Caco-2 (cell line): ENCODE measurements around the gene ADGRL3. TPM values are rescaled to one million over a fixed set of nuclear protein-coding genes. Genes with fewer than 3 reads are reported as not detected.

ENCODE experiments used
- BruUV-seq: library from RNA; stranded (reverse); fragments of 400-500 nt; replicated peaks from 2 replicates; lab custom pipeline; 2021; lab: Mats Ljungman, UMichigan
- CTCF ChIA-PET: fragments of 300-600 bp; sonication (Branson Sonifier 250); formaldehyde crosslinking; loops from one replicate; lab custom pipeline; 2022; ENCODE audit warnings: antibody characterized with exemption; lab: Charles Lee
- POLR2A ChIA-PET: fragments of 300-600 bp; sonication (Branson Sonifier 250); formaldehyde crosslinking; loops from one replicate; lab custom pipeline; 2022; ENCODE audit warnings: antibody characterized with exemption; lab: Charles Lee
- DNase-seq, 2 experiments: peaks; one replicate each; pipeline versions ENCODE4 v3.0.0 to v3.0.0-alpha.2; 2020 to 2022
- H3K27me3 ChIP-seq: replicated peaks from 2 replicates; pipeline ENCODE4 v1.6.0; 2011; ENCODE audit warnings: low read length; ENCODE audit not compliant: control insufficient read depth, insufficient read depth
- H3K36me3 ChIP-seq: 2 replicates; pipeline ENCODE4 v1.5.1; 2011; ENCODE audit warnings: low read length; ENCODE audit not compliant: control insufficient read depth, insufficient read depth
- H3K4me1 ChIP-seq: fragments of 250-450 bp; sonication (Bioruptor Pico); 2 replicates; pipeline ENCODE4 v1.5.1; 2020; ENCODE audit warnings: mild to moderate bottlenecking
- H3K4me3 ChIP-seq: 2 replicates; pipeline ENCODE4 v1.5.1; 2011; ENCODE audit warnings: low read depth, mild to moderate bottlenecking, control low read depth, low read length
- H3K9me3 ChIP-seq: fragments of 250-450 bp; sonication (Bioruptor Pico); 2 replicates; pipeline ENCODE4 v1.5.1; 2020; ENCODE audit warnings: mild to moderate bottlenecking, moderate library complexity
- H3K27ac Mint-ChIP-seq: one replicate; pipeline ENCODE4 v1.8.0; 2022; ENCODE audit warnings: mixed read lengths; ENCODE audit not compliant: unreplicated experiment
- H3K27me3 Mint-ChIP-seq: one replicate; pipeline ENCODE4 v1.8.0; 2022; ENCODE audit warnings: mixed read lengths; ENCODE audit not compliant: insufficient read depth, unreplicated experiment
- H3K36me3 Mint-ChIP-seq: one replicate; pipeline ENCODE4 v1.8.0; 2022; ENCODE audit warnings: mild to moderate bottlenecking, mixed read lengths; ENCODE audit not compliant: insufficient read depth, unreplicated experiment
- H3K4me1 Mint-ChIP-seq: one replicate; pipeline ENCODE4 v1.8.0; 2022; ENCODE audit warnings: low read depth, mixed read lengths; ENCODE audit not compliant: unreplicated experiment
- H3K4me3 Mint-ChIP-seq: one replicate; pipeline ENCODE4 v1.8.0; 2022; ENCODE audit warnings: mild to moderate bottlenecking, moderate library complexity, mixed read lengths; ENCODE audit not compliant: unreplicated experiment
- H3K9me3 Mint-ChIP-seq: one replicate; pipeline ENCODE4 v1.8.0; 2022; ENCODE audit warnings: mixed read lengths; ENCODE audit not compliant: unreplicated experiment
- CTCF ChIP-seq, 2 experiments: fragments of 200-600 bp in 1 of 2; IDR thresholded peaks; 1 replicate in 1 of 2; 2 replicates in 1 of 2; pipeline versions ENCODE4 v1.5.1 to v1.8.0; 2011 to 2022; ENCODE audit warnings: antibody characterized with exemption in 1 of 2, control low read depth in 1 of 2, inconsistent platforms in 1 of 2, low read depth in 1 of 2, low read length in 1 of 2, mild to moderate bottlenecking in 1 of 2, moderate library complexity in 1 of 2; ENCODE audit not compliant: insufficient read depth in 1 of 2, severe bottlenecking in 1 of 2, unreplicated experiment in 1 of 2
- intact Hi-C: fragments of 100-400 bp; cut with micrococcal nuclease; formaldehyde crosslinking; loops from one replicate; pipeline ENCODE4 v1.10.0; 2022; ENCODE audit not compliant: unreplicated experiment
- total RNA-seq: library from RNA; stranded (reverse); gene quantifications from 2 replicates; pipeline ENCODE4 v1.2.3, GENCODE V29; 2022

The ADGRL3 gene
- total RNA-seq, 1 experiment from 2014 or later, result 1.5 TPM

- POLR2A ChIA-PET, result no interaction called here
- no TSS peak for BruUV-seq
- CTCF ChIA-PET, result no interaction called here
- Histone ChIP-seq H3K27me3 (no peaks in the 10 kb centered on the region), H3K36me3 (no peaks in the 10 kb centered on the region), H3K4me1 (no peaks in the 10 kb centered on the region), H3K9me3 (no peaks in the 10 kb centered on the region), H3K4me3 (no peak overlapping the region)
- H3K27me3 Mint-ChIP-seq, result no peaks in the 10 kb centered on the region
- no peaks in the 10 kb centered on the region for H3K9me3 Mint-ChIP-seq
- intact Hi-C loops, result no loop called here
- no peak for TF ChIP-seq CTCF (IDR thresholded peaks at IDR 0.05; ENCODE audit: insufficient read depth in 1 of 2, low read depth in 1 of 2, low read length in 1 of 2, severe bottlenecking in 1 of 2, unreplicated experiment in 1 of 2)
- no peaks in the 10 kb centered on the region for H3K4me1 Mint-ChIP-seq
- no peak for DNase-seq
- no peaks in the 10 kb centered on the region for H3K36me3 Mint-ChIP-seq
- H3K27ac Mint-ChIP-seq, result no peak overlapping the region
- no peak overlapping the region for H3K4me3 Mint-ChIP-seq
Observed at GRCh38 chr4:61342061-61342460, 141.9 kb downstream of the ADGRL3 start.

GRCh38 chr4:61350932-61351331, 150.8 kb downstream of the ADGRL3 start:
- Mint-ChIP-seq H3K4me3 (no peak overlapping the region), H3K27ac (no peak overlapping the region), H3K27me3 (no peaks in the 10 kb centered on the region), H3K36me3 (no peaks in the 10 kb centered on the region), H3K9me3 (no peaks in the 10 kb centered on the region), H3K4me1 (no peaks in the 10 kb centered on the region)
- CTCF ChIA-PET, result no interaction called here
- intact Hi-C loops, result no loop called here
- Histone ChIP-seq H3K9me3 (no peaks in the 10 kb centered on the region), H3K27me3 (no peaks in the 10 kb centered on the region), H3K4me3 (no peak overlapping the region), H3K36me3 (no peaks in the 10 kb centered on the region), H3K4me1 (no peaks in the 10 kb centered on the region)
- no peak for DNase-seq
- no peak for TF ChIP-seq CTCF (IDR thresholded peaks at IDR 0.05; ENCODE audit: insufficient read depth in 1 of 2, low read depth in 1 of 2, low read length in 1 of 2, severe bottlenecking in 1 of 2, unreplicated experiment in 1 of 2)
- POLR2A ChIA-PET, result no interaction called here
- no TSS peak for BruUV-seq

GRCh38 chr4:61356696-61357095, 156.6 kb downstream of the ADGRL3 start:
- no peaks in the 10 kb centered on the region for H3K9me3 ChIP-seq
- no peak for DNase-seq
- H3K4me3 ChIP-seq, result no peak overlapping the region
- CTCF ChIA-PET, result no interaction called here
- H3K27me3 ChIP-seq, result no peaks in the 10 kb centered on the region
- no peaks in the 10 kb centered on the region for H3K36me3 ChIP-seq
- Mint-ChIP-seq H3K36me3 (no peaks in the 10 kb centered on the region), H3K4me3 (no peak overlapping the region), H3K27ac (no peak overlapping the region), H3K27me3 (no peaks in the 10 kb centered on the region), H3K4me1 (no peaks in the 10 kb centered on the region), H3K9me3 (no peaks in the 10 kb centered on the region)
- TF ChIP-seq CTCF (IDR thresholded peaks at IDR 0.05; ENCODE audit: insufficient read depth in 1 of 2, low read depth in 1 of 2, low read length in 1 of 2, severe bottlenecking in 1 of 2, unreplicated experiment in 1 of 2), result no peak
- POLR2A ChIA-PET, result no interaction called here
- no TSS peak for BruUV-seq
- intact Hi-C loops, result no loop called here
- no peaks in the 10 kb centered on the region for H3K4me1 ChIP-seq
